HUES6 (cell line): ENCODE measurements around the gene LCLAT1.
"Not testable (repeated sequence)": the region's sequence is repeated elsewhere in the genome, so short reads cannot be mapped to it uniquely, and the experiment has no call there.

Experiments
- H3K27ac ChIP-seq: 2 replicates; pipeline ENCODE4 v1.7.0; 2013; ENCODE audit warnings: low read depth, mild to moderate bottlenecking, low read length, inconsistent platforms
- H3K27me3 ChIP-seq: 2 replicates; pipeline ENCODE4 v1.6.1; 2013; ENCODE audit warnings: low read length; ENCODE audit not compliant: control insufficient read depth, insufficient read depth
- H3K36me3 ChIP-seq: 2 replicates; pipeline ENCODE4 v1.6.1; 2013; ENCODE audit warnings: low read length; ENCODE audit not compliant: control insufficient read depth, insufficient read depth
- H3K4me1 ChIP-seq: 2 replicates; pipeline ENCODE4 v1.6.1; 2013; ENCODE audit warnings: low read length; ENCODE audit not compliant: control insufficient read depth, insufficient read depth
- H3K4me3 ChIP-seq: 2 replicates; pipeline ENCODE4 v1.5.1; 2013; ENCODE audit warnings: low read depth, low read length
- H3K9ac ChIP-seq: one replicate; pipeline ENCODE4 v1.6.1; 2013; ENCODE audit warnings: mild to moderate bottlenecking, low read length
- H3K9me3 ChIP-seq: 2 replicates; pipeline ENCODE4 v1.6.1; 2013; ENCODE audit warnings: low read depth, low read length; ENCODE audit not compliant: control insufficient read depth, insufficient read depth

Gene LCLAT1

GRCh38 chr2:30456579-30456978 lies 9.5 kb downstream of the LCLAT1 start:
- peak overlapping the region; percentile 63 for H3K27ac ChIP-seq
- no peak overlapping the region for H3K9ac ChIP-seq
- H3K36me3 ChIP-seq, result 0 out of 2 replicates have a peak, but pooled peaks cover 3% of the 10 kb centered on the region
- H3K9me3 ChIP-seq, result peaks cover 4% of the 10 kb centered on the region
- no peaks in the 10 kb centered on the region for H3K27me3 ChIP-seq
- H3K4me1 ChIP-seq, result peaks cover 40% of the 10 kb centered on the region
- no peak overlapping the region for H3K4me3 ChIP-seq

- peaks cover 40% of the 10 kb centered on the region for H3K4me1 ChIP-seq
- 0 out of 2 replicates have a peak, but pooled peaks cover 3% of the 10 kb centered on the region for H3K36me3 ChIP-seq
- H3K9me3 ChIP-seq, result peaks cover 4% of the 10 kb centered on the region
- H3K27me3 ChIP-seq, result no peaks in the 10 kb centered on the region
- peak overlapping the region; percentile 63; the same call in 1 of the 2 replicates for H3K27ac ChIP-seq
- no peak overlapping the region for H3K4me3 ChIP-seq
- H3K9ac ChIP-seq, result no peak overlapping the region
These were observed 10.2 kb downstream of the LCLAT1 start for GRCh38 chr2:30457296-30457695.

GRCh38 chr2:30459140-30459539 lies 12.1 kb downstream of the LCLAT1 start:
- H3K27ac ChIP-seq, result no peak overlapping the region
- H3K4me3 ChIP-seq, result no peak overlapping the region
- 0 out of 2 replicates have a peak, but pooled peaks cover 3% of the 10 kb centered on the region for H3K36me3 ChIP-seq
- H3K27me3 ChIP-seq, result no peaks in the 10 kb centered on the region
- peaks cover 34% of the 10 kb centered on the region for H3K4me1 ChIP-seq
- peaks cover 4% of the 10 kb centered on the region for H3K9me3 ChIP-seq
- H3K9ac ChIP-seq, result no peak overlapping the region

- Histone ChIP-seq H3K27ac (no peak overlapping the region), H3K4me1 (peaks cover 28% of the 10 kb centered on the region), H3K9me3 (peaks cover 4% of the 10 kb centered on the region), H3K27me3 (no peaks in the 10 kb centered on the region), H3K36me3 (0 out of 2 replicates have a peak, but pooled peaks cover 3% of the 10 kb centered on the region), H3K9ac (no peak overlapping the region), H3K4me3 (no peak overlapping the region)
These were observed 15.2 kb downstream of the LCLAT1 start for GRCh38 chr2:30462131-30462857.

- Histone ChIP-seq H3K27me3 (no peaks in the 10 kb centered on the region), H3K4me3 (no peak overlapping the region), H3K4me1 (peaks cover 18% of the 10 kb centered on the region), H3K36me3 (0 out of 2 replicates have a peak, but pooled peaks cover 3% of the 10 kb centered on the region), H3K27ac (no peak overlapping the region), H3K9ac (no peak overlapping the region), H3K9me3 (peaks cover 3% of the 10 kb centered on the region; the same call in 1 of the 2 replicates)
These were observed 16.5 kb downstream of the LCLAT1 start for GRCh38 chr2:30463535-30463934.

- H3K36me3 ChIP-seq, result 0 out of 2 replicates have a peak, but pooled peaks cover 1% of the 10 kb centered on the region
- no peak overlapping the region for H3K9ac ChIP-seq
- no peak overlapping the region for H3K4me3 ChIP-seq
- H3K4me1 ChIP-seq, result peaks cover 11% of the 10 kb centered on the region
- peaks cover 3% of the 10 kb centered on the region; the same call in 1 of the 2 replicates for H3K9me3 ChIP-seq
- H3K27me3 ChIP-seq, result no peaks in the 10 kb centered on the region
- H3K27ac ChIP-seq, result 0 out of 2 replicates have a peak overlapping the region, but pooled peaks have one; percentile 23
These were observed 17.6 kb downstream of the LCLAT1 start for GRCh38 chr2:30464544-30465170.

- Histone ChIP-seq H3K27ac (peak overlapping the region; percentile 31; the same call in 1 of the 2 replicates), H3K27me3 (no peaks in the 10 kb centered on the region), H3K9ac (no peak overlapping the region), H3K9me3 (peaks cover 6% of the 10 kb centered on the region; the same call in 1 of the 2 replicates), H3K36me3 (no peaks in the 10 kb centered on the region), H3K4me1 (peaks cover 11% of the 10 kb centered on the region), H3K4me3 (no peak overlapping the region)
These were observed 18.1 kb downstream of the LCLAT1 start for GRCh38 chr2:30465171-30465545.

- Histone ChIP-seq H3K9me3 (peaks cover 7% of the 10 kb centered on the region; the same call in 1 of the 2 replicates), H3K4me1 (peaks cover 11% of the 10 kb centered on the region), H3K27ac (no peak overlapping the region), H3K36me3 (no peaks in the 10 kb centered on the region), H3K27me3 (no peaks in the 10 kb centered on the region), H3K9ac (no peak overlapping the region), H3K4me3 (no peak overlapping the region)
These were observed 19.2 kb downstream of the LCLAT1 start for GRCh38 chr2:30466216-30466615.

GRCh38 chr2:30467062-30467826 lies 20.2 kb downstream of the LCLAT1 start:
- not testable (repeated sequence) for H3K9me3 ChIP-seq, H3K4me3 ChIP-seq, H3K27ac ChIP-seq, H3K27me3 ChIP-seq, H3K36me3 ChIP-seq, H3K9ac ChIP-seq
- peaks cover 11% of the 10 kb centered on the region for H3K4me1 ChIP-seq

- H3K9me3 ChIP-seq, result peaks cover 7% of the 10 kb centered on the region; the same call in 1 of the 2 replicates
- peaks cover 1% of the 10 kb centered on the region for H3K4me1 ChIP-seq
- H3K36me3 ChIP-seq, result no peaks in the 10 kb centered on the region
- no peak overlapping the region for H3K9ac ChIP-seq
- no peak overlapping the region for H3K27ac ChIP-seq
- no peak overlapping the region for H3K4me3 ChIP-seq
- H3K27me3 ChIP-seq, result no peaks in the 10 kb centered on the region
These were observed 23.4 kb downstream of the LCLAT1 start for GRCh38 chr2:30470426-30470825.
